K562 (cell line): ENCODE data around the gene HMGB2. TPM values are rescaled to one million over a fixed set of nuclear protein-coding genes. Genes with fewer than 3 reads are reported as not detected.

Experiments
- ETV1 ChIP-seq: fragments of 450-650 bp; conservative IDR thresholded peaks from 2 replicates; pipeline ENCODE4 v1.6.1; 2016; ENCODE audit warnings: missing genetic modification characterization, control low read depth, low read depth, missing compliant biosample characterization
- FOXA3 ChIP-seq, 2 experiments: fragments of 450-650 bp in 1 of 2; sonication (generic) in 1 of 2; formaldehyde crosslinking; IDR thresholded peaks in 1 of 2; conservative IDR thresholded peaks in 1 of 2; 2 replicates each; pipeline versions ENCODE4 v1.4.0 to v1.8.0; 2020 to 2022; ENCODE audit warnings: mild to moderate bottlenecking in 2 of 2, missing genetic modification reagents in 1 of 2
- MAFG ChIP-seq: fragments of 450-650 bp; conservative IDR thresholded peaks from 2 replicates; pipeline ENCODE4 v1.6.1; 2016; ENCODE audit warnings: missing genetic modification characterization, missing compliant biosample characterization
- MED1 ChIP-seq: sonication (generic); formaldehyde crosslinking; IDR thresholded peaks from 2 replicates; pipeline ENCODE4 v1.8.1; 2023; ENCODE audit warnings: missing genetic modification reagents, borderline replicate concordance
- MXI1 ChIP-seq: IDR thresholded peaks from 2 replicates; pipeline ENCODE4 v1.6.1; 2011; ENCODE audit warnings: low read depth, mild to moderate bottlenecking, improper control_type of control experiment, low read length
- MYNN ChIP-seq, 2 experiments: sonication (generic); formaldehyde crosslinking in 1 of 2; IDR thresholded peaks; 2 replicates each; pipeline versions ENCODE4 v1.5.0 to v1.6.1; 2016 to 2020; ENCODE audit warnings: antibody characterized with exemption in 1 of 2, missing genetic modification reagents in 1 of 2
- NFE2L1 ChIP-seq: fragments of 450-650 bp; IDR thresholded peaks from 2 replicates; pipeline ENCODE4 v1.6.1; 2016; ENCODE audit warnings: missing genetic modification characterization, low read depth, mild to moderate bottlenecking, missing compliant biosample characterization, moderate library complexity, borderline replicate concordance
- POLR2A ChIP-seq: fragments of 450-650 bp; conservative IDR thresholded peaks from 2 replicates; pipeline ENCODE4 v1.6.1; 2016
- RNF2 ChIP-seq: sonication (generic); IDR thresholded peaks from 2 replicates; pipeline ENCODE4 v1.6.1; 2016
- SOX6 ChIP-seq: fragments of 450-650 bp; IDR thresholded peaks from 2 replicates; pipeline ENCODE4 v1.6.1; 2014; ENCODE audit warnings: mild to moderate bottlenecking
- SP1 ChIP-seq: sonication (generic); formaldehyde crosslinking; IDR thresholded peaks from 2 replicates; pipeline ENCODE4 v1.8.1; 2022; ENCODE audit warnings: mild to moderate bottlenecking, missing genetic modification reagents
- ZFX ChIP-seq: sonication (generic); formaldehyde crosslinking; IDR thresholded peaks from 2 replicates; pipeline ENCODE4 v1.8.0; 2022; ENCODE audit warnings: mild to moderate bottlenecking, missing genetic modification reagents, moderate library complexity
- ZNF143 ChIP-seq: sonication (generic); formaldehyde crosslinking; IDR thresholded peaks from 2 replicates; pipeline ENCODE4 v1.9.0; 2022; ENCODE audit warnings: mild to moderate bottlenecking, missing genetic modification reagents
- ZNF830 ChIP-seq: fragments of 250-450 bp; sonication (Bioruptor Pico); IDR thresholded peaks from 2 replicates; pipeline ENCODE4 v1.5.0; 2021; ENCODE audit warnings: mild to moderate bottlenecking
- polyA plus RNA-seq, 8 experiments: library from polyadenylated mRNA; depleted of rRNA in 4 of 8; stranded (reverse) in 5 of 8; unstranded in 3 of 8; fragments of >200 nt; fragmentation: Nextera tagmentation in 2 of 8; fragmentation: Illumina TruSeq in 1 of 8; extraction: Ambion mirVana in 2 of 8; extraction: Trizol in 1 of 8; gene quantifications; 2 replicates each; pipeline versions ENCODE4 v1.2.1 to v1.2.3, GENCODE V29; 2011 to 2014; ENCODE audit warnings: inconsistent platforms in 1 of 8, missing spikeins in 1 of 8
- total RNA-seq, 7 experiments: library from RNA; depleted of rRNA in 6 of 7; stranded (reverse); fragments of >200 nt in 6 of 7; fragmentation: Illumina TruSeq in 2 of 7; extraction: Trizol in 2 of 7; gene quantifications; 2 replicates each; pipeline versions ENCODE4 v1.2.1 to v1.2.3, GENCODE V29; 2011 to 2021; ENCODE audit warnings: low replicate concordance in 1 of 7
- TF ChIP-seq, protein P1 (sequence below): IDR thresholded peaks from 3 replicates; pipeline ENCODE4 v1.6.1; 2011; ENCODE audit warnings: borderline replicate concordance, mild to moderate bottlenecking, moderate library complexity; ENCODE audit not compliant: insufficient read length; ENCODE audit errors: extremely low read depth
- TF ChIP-seq, protein P2 (sequence below): fragments of 250-450 bp; sonication (Bioruptor Pico); IDR thresholded peaks from 2 replicates; pipeline ENCODE4 v1.8.0; 2021; ENCODE audit warnings: mild to moderate bottlenecking, moderate library complexity
- TF ChIP-seq, protein P3 (sequence below), 2 experiments: fragments of 250-450 bp in 1 of 2; fragments of 450-650 bp in 1 of 2; sonication (Bioruptor Pico) in 1 of 2; IDR thresholded peaks; 2 replicates each; pipeline versions ENCODE4 v1.6.1 to v1.8.0; 2016 to 2021; ENCODE audit warnings: mild to moderate bottlenecking in 2 of 2, moderate library complexity in 2 of 2, missing compliant biosample characterization in 1 of 2, missing genetic modification characterization in 1 of 2
- TF ChIP-seq, protein P4 (sequence below): fragments of 450-650 bp; conservative IDR thresholded peaks from 2 replicates; pipeline ENCODE4 v1.6.1; 2016; ENCODE audit warnings: missing genetic modification characterization, low read depth, mild to moderate bottlenecking, control low read depth, missing compliant biosample characterization
- TF ChIP-seq, protein P5 (sequence below), 2 experiments: fragments of 450-650 bp; IDR thresholded peaks; 2 replicates each; pipeline ENCODE4 v1.6.1; 2016

The HMGB2 gene
- total and polyA plus RNA-seq, 9 of the 15 experiments (the other 6 are each of a cell fraction or from before 2014, with no cell fraction given) = 309 to 822 (median 626) TPM

DNA sequence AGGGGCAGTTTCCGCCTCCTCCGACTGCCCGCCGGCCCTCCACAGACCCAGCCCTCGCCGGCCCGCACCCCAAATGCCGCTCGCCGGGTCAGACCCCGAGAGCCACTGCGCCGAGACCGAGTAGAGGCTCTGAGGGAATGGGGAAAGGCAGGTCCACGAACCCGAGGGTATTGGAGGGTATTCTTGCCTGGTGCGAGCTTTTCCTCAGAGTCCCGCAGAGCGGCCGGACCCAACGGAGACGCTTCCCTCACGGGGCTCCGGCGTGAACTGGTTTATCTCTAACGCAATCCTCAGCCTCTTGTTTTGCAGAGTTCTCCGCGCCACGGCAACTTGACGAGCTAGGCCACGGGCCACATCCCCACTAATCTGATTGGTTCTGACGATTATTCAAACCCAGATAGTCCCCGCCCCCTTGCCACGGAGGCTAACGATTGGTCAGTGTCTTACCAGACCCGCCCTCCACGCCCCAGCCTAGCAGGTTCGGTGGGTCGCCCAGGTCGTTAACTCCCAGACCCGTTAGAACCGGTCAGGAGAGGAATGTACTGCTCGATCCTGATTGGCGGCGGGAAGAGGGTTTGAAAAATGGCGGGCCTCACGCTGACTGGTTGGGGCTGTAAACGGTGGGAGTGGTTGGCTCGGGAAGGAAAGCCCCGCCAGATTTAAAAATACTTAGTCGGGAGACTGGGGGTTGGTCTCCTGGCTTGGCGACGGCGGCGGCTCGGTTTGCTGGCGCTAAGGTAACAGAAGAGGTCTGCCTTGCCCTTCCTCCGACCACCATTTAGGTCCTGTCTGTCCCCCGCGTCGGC is at the start of gene HMGB2 (continued):
- TF ChIP-seq FOXA3 (CRISPR knock-in tag; conservative IDR thresholded peaks at IDR 0.05 in 1 of 2, IDR thresholded peaks at IDR 0.05 in 1 of 2) (0 out of 4 replicates have a peak, but pooled peaks of 1 of the 2 experiments have one; percentile 69), SP1 (CRISPR knock-in tag) (peak; percentile 98), RNF2 (peak; percentile 35), SOX6 (peak; percentile 42; the same call in 1 of the 2 replicates), ZFX (CRISPR knock-in tag) (peak; percentile 87), ZNF143 (CRISPR knock-in tag) (no peak), NFE2L1 (tag) (no peak), MED1 (CRISPR knock-in tag) (no peak), MYNN (IDR thresholded peaks at IDR 0.05) (no peak), MYNN (CRISPR knock-in tag; IDR thresholded peaks at IDR 0.05) (no peak), POLR2A (peak; percentile 99), ETV1 (tag) (peak; percentile 19; the same call in 1 of the 2 replicates), MAFG (tag) (no peak), ZNF830 (CRISPR knock-in tag) (peak; percentile 89), MXI1 (no peak)
- TF ChIP-seq, protein P1, sequence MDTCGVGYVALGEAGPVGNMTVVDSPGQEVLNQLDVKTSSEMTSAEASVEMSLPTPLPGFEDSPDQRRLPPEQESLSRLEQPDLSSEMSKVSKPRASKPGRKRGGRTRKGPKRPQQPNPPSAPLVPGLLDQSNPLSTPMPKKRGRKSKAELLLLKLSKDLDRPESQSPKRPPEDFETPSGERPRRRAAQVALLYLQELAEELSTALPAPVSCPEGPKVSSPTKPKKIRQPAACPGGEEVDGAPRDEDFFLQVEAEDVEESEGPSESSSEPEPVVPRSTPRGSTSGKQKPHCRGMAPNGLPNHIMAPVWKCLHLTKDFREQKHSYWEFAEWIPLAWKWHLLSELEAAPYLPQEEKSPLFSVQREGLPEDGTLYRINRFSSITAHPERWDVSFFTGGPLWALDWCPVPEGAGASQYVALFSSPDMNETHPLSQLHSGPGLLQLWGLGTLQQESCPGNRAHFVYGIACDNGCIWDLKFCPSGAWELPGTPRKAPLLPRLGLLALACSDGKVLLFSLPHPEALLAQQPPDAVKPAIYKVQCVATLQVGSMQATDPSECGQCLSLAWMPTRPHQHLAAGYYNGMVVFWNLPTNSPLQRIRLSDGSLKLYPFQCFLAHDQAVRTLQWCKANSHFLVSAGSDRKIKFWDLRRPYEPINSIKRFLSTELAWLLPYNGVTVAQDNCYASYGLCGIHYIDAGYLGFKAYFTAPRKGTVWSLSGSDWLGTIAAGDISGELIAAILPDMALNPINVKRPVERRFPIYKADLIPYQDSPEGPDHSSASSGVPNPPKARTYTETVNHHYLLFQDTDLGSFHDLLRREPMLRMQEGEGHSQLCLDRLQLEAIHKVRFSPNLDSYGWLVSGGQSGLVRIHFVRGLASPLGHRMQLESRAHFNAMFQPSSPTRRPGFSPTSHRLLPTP = no peak
- TF ChIP-seq, protein P2, sequence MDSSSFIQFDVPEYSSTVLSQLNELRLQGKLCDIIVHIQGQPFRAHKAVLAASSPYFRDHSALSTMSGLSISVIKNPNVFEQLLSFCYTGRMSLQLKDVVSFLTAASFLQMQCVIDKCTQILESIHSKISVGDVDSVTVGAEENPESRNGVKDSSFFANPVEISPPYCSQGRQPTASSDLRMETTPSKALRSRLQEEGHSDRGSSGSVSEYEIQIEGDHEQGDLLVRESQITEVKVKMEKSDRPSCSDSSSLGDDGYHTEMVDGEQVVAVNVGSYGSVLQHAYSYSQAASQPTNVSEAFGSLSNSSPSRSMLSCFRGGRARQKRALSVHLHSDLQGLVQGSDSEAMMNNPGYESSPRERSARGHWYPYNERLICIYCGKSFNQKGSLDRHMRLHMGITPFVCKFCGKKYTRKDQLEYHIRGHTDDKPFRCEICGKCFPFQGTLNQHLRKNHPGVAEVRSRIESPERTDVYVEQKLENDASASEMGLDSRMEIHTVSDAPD (CRISPR knock-in tag) = no peak
- TF ChIP-seq, protein P3, sequence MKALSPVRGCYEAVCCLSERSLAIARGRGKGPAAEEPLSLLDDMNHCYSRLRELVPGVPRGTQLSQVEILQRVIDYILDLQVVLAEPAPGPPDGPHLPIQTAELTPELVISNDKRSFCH (CRISPR knock-in tag; IDR thresholded peaks at IDR 0.05) = no peak
- TF ChIP-seq, protein P3 (tag; IDR thresholded peaks at IDR 0.05) = peak; percentile 70; the same call in 1 of the 2 replicates
- TF ChIP-seq, protein P4, sequence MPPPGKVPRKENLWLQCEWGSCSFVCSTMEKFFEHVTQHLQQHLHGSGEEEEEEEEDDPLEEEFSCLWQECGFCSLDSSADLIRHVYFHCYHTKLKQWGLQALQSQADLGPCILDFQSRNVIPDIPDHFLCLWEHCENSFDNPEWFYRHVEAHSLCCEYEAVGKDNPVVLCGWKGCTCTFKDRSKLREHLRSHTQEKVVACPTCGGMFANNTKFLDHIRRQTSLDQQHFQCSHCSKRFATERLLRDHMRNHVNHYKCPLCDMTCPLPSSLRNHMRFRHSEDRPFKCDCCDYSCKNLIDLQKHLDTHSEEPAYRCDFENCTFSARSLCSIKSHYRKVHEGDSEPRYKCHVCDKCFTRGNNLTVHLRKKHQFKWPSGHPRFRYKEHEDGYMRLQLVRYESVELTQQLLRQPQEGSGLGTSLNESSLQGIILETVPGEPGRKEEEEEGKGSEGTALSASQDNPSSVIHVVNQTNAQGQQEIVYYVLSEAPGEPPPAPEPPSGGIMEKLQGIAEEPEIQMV (tag) = peak; percentile 79
- TF ChIP-seq, protein P5, sequence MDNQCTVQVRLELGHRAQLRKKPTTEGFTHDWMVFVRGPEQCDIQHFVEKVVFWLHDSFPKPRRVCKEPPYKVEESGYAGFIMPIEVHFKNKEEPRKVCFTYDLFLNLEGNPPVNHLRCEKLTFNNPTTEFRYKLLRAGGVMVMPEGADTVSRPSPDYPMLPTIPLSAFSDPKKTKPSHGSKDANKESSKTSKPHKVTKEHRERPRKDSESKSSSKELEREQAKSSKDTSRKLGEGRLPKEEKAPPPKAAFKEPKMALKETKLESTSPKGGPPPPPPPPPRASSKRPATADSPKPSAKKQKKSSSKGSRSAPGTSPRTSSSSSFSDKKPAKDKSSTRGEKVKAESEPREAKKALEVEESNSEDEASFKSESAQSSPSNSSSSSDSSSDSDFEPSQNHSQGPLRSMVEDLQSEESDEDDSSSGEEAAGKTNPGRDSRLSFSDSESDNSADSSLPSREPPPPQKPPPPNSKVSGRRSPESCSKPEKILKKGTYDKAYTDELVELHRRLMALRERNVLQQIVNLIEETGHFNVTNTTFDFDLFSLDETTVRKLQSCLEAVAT (IDR thresholded peaks at IDR 0.05) = peak; percentile 95
